ENCODE measurements around the gene SND1. TPM values are rescaled to one million over a fixed set of nuclear protein-coding genes. Genes with fewer than 3 reads are reported as not detected.

SND1 gene
- total and polyA plus RNA-seq, 2 donors (not counting 3 experiments of a cell fraction or from before 2014, with no cell fraction given), result 116 to 249 TPM

- BruUV-seq (replicated peaks), result no TSS peak
- ChIA-PET POLR2A (interaction anchor here (0.7 kb wide), 1 partner anchor 193 kb away, joined by 3 read pairs; no protein-coding TSS in a partner anchor), CTCF (interaction anchor here (1.1 to 1.2 kb wide), 3 partner anchors 34 to 112 kb away, joined by 3 read pairs; no protein-coding TSS in a partner anchor)
- H4K20me1 ChIP-seq (replicated peaks; ENCODE audit: control insufficient read depth, extremely low read depth, insufficient read depth, low read length), result no peaks in the 10 kb centered on the region
- H3K4me1 ChIP-seq (ENCODE audit: control insufficient read depth, extremely low read depth, insufficient read depth, low read length), result peaks cover 23% of the 10 kb centered on the region
- no peak overlapping the region for H3K4me3 ChIP-seq (replicated peaks in 1 of 3; ENCODE audit: insufficient read depth in 1 of 3, low read depth in 1 of 3, low read length in 3 of 3)
- no peaks in the 10 kb centered on the region for H3K9me1 ChIP-seq (replicated peaks; ENCODE audit: control insufficient read depth, extremely low read depth, insufficient read depth, low read length)
- H3K36me3 ChIP-seq (ENCODE audit: control insufficient read depth in 2 of 2, extremely low read depth in 1 of 2, insufficient read depth in 2 of 2, low read length in 2 of 2), result no peaks in the 10 kb centered on the region
- TF ChIP-seq POLR2AphosphoS5 (IDR thresholded peaks at IDR 0.05; ENCODE audit: insufficient read depth, low read depth, low read length) (no peak), JUN (IDR thresholded peaks at IDR 0.05; ENCODE audit: borderline replicate concordance, insufficient read depth, insufficient read length, low read depth) (no peak)
- H3K9me3 ChIP-seq (replicated peaks; ENCODE audit: control insufficient read depth, insufficient read depth, low read length), result no peaks in the 10 kb centered on the region
- FAIRE-seq (no peak), DNase-seq (ENCODE audit: low read depth, low spot score) (no peak)
- no peak overlapping the region for H3K27ac ChIP-seq (ENCODE audit: insufficient read depth, low read depth, low read length)
- dilution Hi-C loops (cut with MboI; ENCODE audit: extremely low pct_ligation_motif_present, low sequenced_read_pairs) (no loop called here), intact Hi-C loops (cut with micrococcal nuclease) (no loop called here)
- H3K79me2 ChIP-seq (ENCODE audit: control insufficient read depth, insufficient read depth, low read length), result peaks cover 37% of the 10 kb centered on the region
- H3K27me3 ChIP-seq (ENCODE audit: control insufficient read depth in 2 of 2, insufficient read depth in 2 of 2, low read length in 2 of 2), result no peaks in the 10 kb centered on the region
- no peak overlapping the region for H2AFZ ChIP-seq (ENCODE audit: low read depth, low read length)
- H3K4me2 ChIP-seq (ENCODE audit: insufficient read depth, low read length), result no peak overlapping the region
- H3K9ac ChIP-seq (replicated peaks; ENCODE audit: extremely low read depth, insufficient read depth, low read length), result no peak overlapping the region
These were observed 252.6 kb downstream of the SND1 start for GRCh38 chr7:127904670-127904985.

GRCh38 chr7:127905021-127905420, 253.0 kb downstream of the SND1 start:
- no peaks in the 10 kb centered on the region for H3K9me1 ChIP-seq (replicated peaks; ENCODE audit: control insufficient read depth, extremely low read depth, insufficient read depth, low read length)
- BruUV-seq (replicated peaks), result no TSS peak
- no peak overlapping the region for H3K4me3 ChIP-seq (replicated peaks in 1 of 3; ENCODE audit: insufficient read depth in 1 of 3, low read depth in 1 of 3, low read length in 3 of 3)
- no peaks in the 10 kb centered on the region for H3K9me3 ChIP-seq (replicated peaks; ENCODE audit: control insufficient read depth, insufficient read depth, low read length)
- no peaks in the 10 kb centered on the region for H3K36me3 ChIP-seq (ENCODE audit: control insufficient read depth in 2 of 2, extremely low read depth in 1 of 2, insufficient read depth in 2 of 2, low read length in 2 of 2)
- no peak overlapping the region for H3K9ac ChIP-seq (replicated peaks; ENCODE audit: extremely low read depth, insufficient read depth, low read length)
- no peak for FAIRE-seq
- CTCF ChIA-PET, result interaction anchor here (0.6 to 1.2 kb wide), 8 partner anchors 8 to 305 kb away, joined by 3 to 9 read pairs (median 3); no protein-coding TSS in a partner anchor
- TF ChIP-seq EZH2 (IDR thresholded peaks at IDR 0.05; ENCODE audit: borderline replicate concordance, low read depth, low read length, severe bottlenecking), result no peak
- TF ChIP-seq FOS (IDR thresholded peaks at IDR 0.05; ENCODE audit: borderline replicate concordance, insufficient read depth, low read length), result no peak
- TF ChIP-seq CTCF (IDR thresholded peaks at IDR 0.05; ENCODE audit: extremely low read depth in 1 of 2, insufficient read depth in 1 of 2, low read depth in 1 of 2, low read length in 2 of 2), result no peak
- no peak for TF ChIP-seq JUN (IDR thresholded peaks at IDR 0.05; ENCODE audit: borderline replicate concordance, insufficient read depth, insufficient read length, low read depth)
- TF ChIP-seq MAX (IDR thresholded peaks at IDR 0.05; ENCODE audit: insufficient read depth, insufficient read length), result no peak
- TF ChIP-seq POLR2A (IDR thresholded peaks at IDR 0.05; ENCODE audit: low read depth, low read length), result no peak
- no peak for TF ChIP-seq MYC (IDR thresholded peaks at IDR 0.05; ENCODE audit: low read depth, low read length)
- no peak for TF ChIP-seq GATA2 (IDR thresholded peaks at IDR 0.05; ENCODE audit: insufficient read depth, insufficient read length, low read depth, low read length)
- TF ChIP-seq POLR2AphosphoS5 (IDR thresholded peaks at IDR 0.05; ENCODE audit: insufficient read depth, low read depth, low read length), result no peak
- no peak overlapping the region for H3K27ac ChIP-seq (ENCODE audit: insufficient read depth, low read depth, low read length)
- H3K27me3 ChIP-seq (ENCODE audit: control insufficient read depth in 2 of 2, insufficient read depth in 2 of 2, low read length in 2 of 2), result no peaks in the 10 kb centered on the region
- H3K4me2 ChIP-seq (ENCODE audit: insufficient read depth, low read length), result no peak overlapping the region
- peaks cover 33% of the 10 kb centered on the region for H3K79me2 ChIP-seq (ENCODE audit: control insufficient read depth, insufficient read depth, low read length)
- H2AFZ ChIP-seq (ENCODE audit: low read depth, low read length), result no peak overlapping the region
- DNase-seq (ENCODE audit: low read depth, low spot score), result no peak
- POLR2A ChIA-PET, result interaction anchor here (0.7 to 0.9 kb wide), 2 partner anchors 8 to 194 kb away, joined by 3 read pairs; no protein-coding TSS in a partner anchor
- no peaks in the 10 kb centered on the region for H4K20me1 ChIP-seq (replicated peaks; ENCODE audit: control insufficient read depth, extremely low read depth, insufficient read depth, low read length)
- peaks cover 23% of the 10 kb centered on the region for H3K4me1 ChIP-seq (ENCODE audit: control insufficient read depth, extremely low read depth, insufficient read depth, low read length)
- dilution Hi-C loops (cut with MboI; ENCODE audit: extremely low pct_ligation_motif_present, low sequenced_read_pairs) (no loop called here), intact Hi-C loops (cut with micrococcal nuclease) (no loop called here)

Measured in endothelial cell of umbilical vein (primary cell).